ENCODE data around the gene TMEM41B.
"Not testable (repeated sequence)": the region's sequence is repeated elsewhere in the genome, so short reads cannot be mapped to it uniquely, and the experiment has no call there.

Gene TMEM41B

GRCh38 chr11:9258279-9258678 is 56.1 kb downstream of the TMEM41B start:
- DNase-seq: not testable (repeated sequence)

GRCh38 chr11:9254416-9254815 is 60.0 kb downstream of the TMEM41B start:
- no peak for DNase-seq

- no peak for DNase-seq
Measured at GRCh38 chr11:9253086-9253485, 61.3 kb downstream of the TMEM41B start.

DNA sequence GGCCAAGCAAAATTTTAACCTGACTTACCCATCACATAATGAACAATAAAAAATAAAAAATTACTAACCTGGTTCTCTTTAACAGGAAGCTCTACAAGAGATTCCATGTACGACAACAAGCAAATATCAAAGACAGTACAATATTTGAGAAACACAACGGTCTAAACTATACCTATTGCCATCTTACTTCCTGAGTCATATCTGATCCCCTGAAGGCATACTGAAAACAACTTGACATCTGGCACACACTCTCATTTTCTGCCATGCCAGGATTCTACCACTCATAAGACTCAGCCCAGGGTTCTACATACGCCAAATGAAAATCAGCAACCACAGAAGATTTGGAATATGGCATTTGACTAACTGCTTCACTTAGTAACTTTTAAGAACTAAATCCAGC is 63.1 kb downstream of the TMEM41B start:
- DNase-seq: no peak

GRCh38 chr11:9250139-9250582 is 64.2 kb downstream of the TMEM41B start:
- peak; percentile 25 for DNase-seq

GRCh38 chr11:9249252-9249651 is 65.1 kb downstream of the TMEM41B start:
- DNase-seq: no peak

DNA sequence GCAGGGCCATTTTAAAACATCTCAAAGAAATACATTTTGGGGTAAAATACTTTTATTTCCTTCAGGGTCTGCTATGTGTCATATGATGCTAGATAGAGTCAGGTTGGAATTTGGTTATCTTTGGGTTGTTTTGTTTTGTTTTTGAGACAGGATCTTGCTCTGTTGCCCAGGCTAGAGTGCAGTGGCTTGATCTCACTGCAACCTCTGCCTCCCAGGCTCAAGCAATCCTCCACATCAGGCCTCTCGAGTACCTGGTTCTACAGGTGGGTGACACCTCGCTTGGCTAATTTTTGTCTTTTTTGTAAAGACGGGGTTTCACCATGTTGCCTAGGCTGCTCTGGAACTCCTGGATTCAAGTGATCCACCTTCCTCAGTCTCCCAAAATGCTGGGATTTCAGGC is 66.5 kb downstream of the TMEM41B start:
- DNase-seq: no peak

DNA sequence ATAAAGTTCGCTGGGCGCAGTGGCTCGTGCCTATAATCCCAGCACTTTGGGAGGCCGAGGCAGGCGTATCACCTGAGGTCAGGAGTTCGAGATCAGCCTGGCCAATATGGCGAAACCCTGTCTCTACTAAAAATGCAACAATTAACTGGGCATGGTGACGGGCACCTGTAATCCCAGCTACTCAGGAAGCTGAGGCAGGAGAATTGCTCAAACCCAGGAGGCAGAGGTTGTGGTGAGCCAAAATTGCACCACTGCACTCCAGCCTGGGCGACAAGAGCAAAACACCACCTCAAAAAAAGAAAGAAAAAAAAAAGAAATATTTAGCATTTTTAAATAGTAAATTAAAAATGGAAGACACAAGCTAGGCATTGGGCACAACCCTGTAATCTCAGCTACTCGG is 78.2 kb downstream of the TMEM41B start:
- not testable (repeated sequence) for DNase-seq

GRCh38 chr11:9232482-9232881 is 81.9 kb downstream of the TMEM41B start:
- DNase-seq: no peak

DNA sequence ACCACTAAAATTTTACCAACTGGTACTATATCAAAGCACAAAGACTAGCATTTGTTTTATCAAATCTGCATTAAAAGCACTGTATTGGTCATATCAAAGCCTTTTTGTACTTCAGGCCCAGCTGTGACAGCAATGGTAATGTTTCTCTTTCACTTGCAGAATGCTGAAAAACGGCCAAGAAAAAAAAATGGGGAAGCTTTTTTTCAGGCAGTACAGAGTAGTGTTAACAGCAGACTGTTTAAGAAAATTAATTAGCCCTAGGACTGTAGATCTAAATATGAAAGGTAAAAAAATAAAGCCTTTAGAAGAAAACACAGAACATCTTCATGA is 82.6 kb downstream of the TMEM41B start:
- no peak for DNase-seq
